H1 (cell line): ENCODE measurements around the gene ZBTB20.

Source experiments
- CREB1 ChIP-seq: IDR thresholded peaks from 2 replicates; pipeline ENCODE4 v1.6.1; 2012; ENCODE audit warnings: inconsistent platforms
- EZH2 ChIP-seq: fragments of 200-600 bp; sonication (generic); IDR thresholded peaks from 2 replicates; pipeline ENCODE4 v1.7.1; 2012; ENCODE audit warnings: low read depth, mild to moderate bottlenecking, moderate library complexity, low read length, inconsistent platforms; ENCODE audit not compliant: severe bottlenecking

- TF ChIP-seq EZH2: no peak
- TF ChIP-seq CREB1: no peak
These were observed 487.0 kb downstream of the ZBTB20 start for GRCh38 chr3:114660124-114660523.
